ENCODE data around the gene IL12B. TPM values are rescaled to one million over a fixed set of nuclear protein-coding genes. Genes with fewer than 3 reads are reported as not detected.
"Not testable (repeated sequence)": the region's sequence is repeated elsewhere in the genome, so short reads cannot be mapped to it uniquely, and the experiment has no call there.

IL12B gene
- not detected for total RNA-seq

GRCh38 chr5:159330131-159330800 lies at the start of gene IL12B:
Gene IL12B (minus strand): TSS chr5:159330487. CDS start chr5:159326782, 3,705 bp downstream.
- peak within 1 kb of the TSS; percentile 29 to 56 (median 46) for H3K4me3 ChIP-seq
- no peaks in the 10 kb centered on the region for H3K9me3 ChIP-seq
- peak within 1 kb of the TSS in 1 of 4 donors; percentile 72 for H3K27ac ChIP-seq
- no peaks in the 10 kb centered on the region for H3K36me3 ChIP-seq
- no peaks in the 10 kb centered on the region for H3K27me3 ChIP-seq
- TF ChIP-seq CTCF (IDR thresholded peaks at IDR 0.05) (no peak), POLR2A (IDR thresholded peaks at IDR 0.05) (no peak)
- H3K4me1 ChIP-seq = peaks cover 0 to 4% (median 0%) of the 10 kb centered on the region in 4 donors
- DNase-seq = no peak

GRCh38 chr5:159377653-159378052 lies 47.4 kb upstream of the IL12B start:
- Histone ChIP-seq H3K36me3 (no peaks in the 10 kb centered on the region), H3K9me3 (peaks cover 0 to 3% (median 0%) of the 10 kb centered on the region in 4 donors), H3K27ac (no peak overlapping the region), H3K4me1 (no peaks in the 10 kb centered on the region), H3K27me3 (no peaks in the 10 kb centered on the region), H3K4me3 (no peak overlapping the region)
- TF ChIP-seq CTCF (IDR thresholded peaks at IDR 0.05) (no peak), POLR2A (IDR thresholded peaks at IDR 0.05) (no peak)
- DNase-seq = no peak

DNA sequence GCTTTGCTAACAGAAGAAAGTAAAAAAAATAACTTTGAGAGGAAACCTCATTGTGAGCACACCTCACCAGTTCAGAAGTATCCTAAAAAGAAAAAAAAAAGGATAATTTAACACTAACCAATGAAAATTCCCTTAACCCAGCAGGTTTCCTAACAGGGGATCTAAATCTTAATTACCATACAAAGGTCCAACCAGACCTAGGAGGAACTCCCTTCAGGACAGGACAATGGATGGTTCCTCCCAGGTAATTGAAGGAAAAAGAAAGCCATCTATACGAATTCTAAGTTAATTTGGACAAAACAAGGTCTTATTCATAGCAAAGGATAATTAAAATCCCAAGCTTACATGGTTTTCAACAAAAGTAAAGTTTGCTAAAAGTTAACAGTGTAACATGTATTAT lies 37.6 kb upstream of the IL12B start:
- H3K27ac ChIP-seq, H3K4me3 ChIP-seq, H3K9me3 ChIP-seq, H3K27me3 ChIP-seq, DNase-seq, H3K4me1 ChIP-seq, H3K36me3 ChIP-seq: not testable (repeated sequence)

DNA sequence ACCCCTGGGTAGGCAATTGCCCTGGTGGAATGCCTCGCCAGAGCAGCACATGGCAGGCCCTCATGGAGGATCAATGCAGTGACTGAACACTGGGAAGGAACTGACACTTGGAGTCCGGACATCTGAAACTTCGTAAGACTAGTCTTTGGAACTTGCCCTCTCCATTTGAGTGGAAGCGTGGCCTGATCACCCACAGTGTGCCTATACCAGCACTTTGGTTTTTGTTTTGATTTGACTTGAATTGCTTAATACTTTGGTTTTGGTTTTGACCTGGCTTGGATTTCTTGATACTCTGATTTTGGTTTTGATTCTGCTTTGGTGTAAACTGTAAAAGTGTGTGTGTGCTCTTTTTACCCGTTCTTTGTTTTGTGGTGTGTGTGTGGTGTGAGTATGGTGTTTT lies 36.5 kb upstream of the IL12B start:
- not testable (repeated sequence) for H3K9me3 ChIP-seq, H3K36me3 ChIP-seq, H3K27me3 ChIP-seq, H3K4me1 ChIP-seq, H3K27ac ChIP-seq, DNase-seq, H3K4me3 ChIP-seq

- H3K27ac ChIP-seq = no peak overlapping the region
- H3K36me3 ChIP-seq = no peaks in the 10 kb centered on the region
- TF ChIP-seq POLR2A (IDR thresholded peaks at IDR 0.05) (no peak), CTCF (IDR thresholded peaks at IDR 0.05) (no peak)
- H3K4me3 ChIP-seq = no peak overlapping the region
- H3K9me3 ChIP-seq = no peaks in the 10 kb centered on the region
- H3K27me3 ChIP-seq = no peaks in the 10 kb centered on the region
- DNase-seq = no peak
- no peaks in the 10 kb centered on the region for H3K4me1 ChIP-seq
Observed at GRCh38 chr5:159362220-159362619, 31.9 kb upstream of the IL12B start.

- not testable (repeated sequence) for H3K9me3 ChIP-seq, H3K36me3 ChIP-seq, H3K4me1 ChIP-seq, DNase-seq, H3K27me3 ChIP-seq, H3K4me3 ChIP-seq, H3K27ac ChIP-seq
Observed at GRCh38 chr5:159359871-159360270, 29.6 kb upstream of the IL12B start.

DNA sequence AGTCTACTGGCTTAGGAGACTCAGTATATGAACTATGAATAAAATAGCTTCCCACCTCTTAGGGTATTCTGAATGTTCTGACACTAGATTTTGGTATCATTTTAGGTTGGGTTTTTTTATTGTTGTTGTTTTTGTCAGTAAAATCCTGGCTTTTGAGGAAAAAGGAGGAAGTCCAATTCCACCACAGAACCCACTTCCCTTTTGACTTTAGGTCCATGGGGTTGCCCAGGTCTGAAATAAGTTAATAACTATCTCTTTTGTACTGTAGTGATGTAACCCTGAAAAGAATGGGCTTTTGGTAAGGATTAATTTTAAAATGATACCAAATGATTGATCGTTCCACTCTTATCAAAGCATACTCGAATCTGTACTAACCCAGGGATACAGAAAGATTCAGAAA lies 29.1 kb upstream of the IL12B start:
- H3K9me3 ChIP-seq = no peaks in the 10 kb centered on the region
- H3K36me3 ChIP-seq = no peaks in the 10 kb centered on the region
- TF ChIP-seq CTCF (IDR thresholded peaks at IDR 0.05) (no peak), POLR2A (IDR thresholded peaks at IDR 0.05) (no peak)
- H3K27ac ChIP-seq = no peak overlapping the region
- DNase-seq = no peak
- no peaks in the 10 kb centered on the region for H3K4me1 ChIP-seq
- no peaks in the 10 kb centered on the region for H3K27me3 ChIP-seq
- no peak overlapping the region for H3K4me3 ChIP-seq
